ENCODE measurements around the gene TMEM238. TPM values are rescaled to one million over a fixed set of nuclear protein-coding genes. Genes with fewer than 3 reads are reported as not detected.
"Not testable (repeated sequence)": the region's sequence is repeated elsewhere in the genome, so short reads cannot be mapped to it uniquely, and the experiment has no call there.

The TMEM238 gene
- total RNA-seq, 1 experiment from 2014 or later: 6.7 TPM

GRCh38 chr19:55348317-55349034 is 35.6 kb downstream of the TMEM238 start:
- DNase-seq (ENCODE audit: low read depth): no peak
- in situ Hi-C loops (cut with HindIII; ENCODE audit: low pct_unique_long_range_greater_than_20kb, low sequenced_read_pairs): loop anchor here (10.0 kb wide), 1 partner anchor 54 kb away; no protein-coding TSS in a partner anchor

- in situ Hi-C loops (cut with HindIII; ENCODE audit: low pct_unique_long_range_greater_than_20kb, low sequenced_read_pairs): loop anchor here (10.0 kb wide), 1 partner anchor 53 kb away; no protein-coding TSS in a partner anchor
- DNase-seq (ENCODE audit: low read depth): no peak
These were observed 36.6 kb downstream of the TMEM238 start for GRCh38 chr19:55347442-55348009.

- no peak for DNase-seq (ENCODE audit: low read depth)
- in situ Hi-C loops (cut with HindIII; ENCODE audit: low pct_unique_long_range_greater_than_20kb, low sequenced_read_pairs): loop anchor here (10.0 kb wide), 1 partner anchor 52 kb away; no protein-coding TSS in a partner anchor
These were observed 37.2 kb downstream of the TMEM238 start for GRCh38 chr19:55346725-55347441.

- in situ Hi-C loops (cut with HindIII; ENCODE audit: low pct_unique_long_range_greater_than_20kb, low sequenced_read_pairs): loop anchor here (10.0 kb wide), 1 partner anchor 51 kb away; no protein-coding TSS in a partner anchor
These were observed 38.0 kb downstream of the TMEM238 start for GRCh38 chr19:55345818-55346724.

GRCh38 chr19:55345101-55345817 is 38.8 kb downstream of the TMEM238 start:
- in situ Hi-C loops (cut with HindIII; ENCODE audit: low pct_unique_long_range_greater_than_20kb, low sequenced_read_pairs): loop anchor here (10.0 kb wide), 1 partner anchor 50 kb away; no protein-coding TSS in a partner anchor
- no peak for DNase-seq (ENCODE audit: low read depth)

More at GRCh38 chr19:55345818-55346724, 38.0 kb downstream of the TMEM238 start:
- peak; percentile 71 for DNase-seq (ENCODE audit: low read depth)

GRCh38 chr19:55344444-55344843 is 39.6 kb downstream of the TMEM238 start:
- in situ Hi-C loops (cut with HindIII; ENCODE audit: low pct_unique_long_range_greater_than_20kb, low sequenced_read_pairs): loop anchor here (10.0 kb wide), 1 partner anchor 50 kb away; no protein-coding TSS in a partner anchor

GRCh38 chr19:55341595-55342531 is 42.2 kb downstream of the TMEM238 start:
- DNase-seq (ENCODE audit: low read depth): no peak

More at GRCh38 chr19:55344444-55344843, 39.6 kb downstream of the TMEM238 start:
- DNase-seq (ENCODE audit: low read depth): no peak

GRCh38 chr19:55341171-55341588 is 42.9 kb downstream of the TMEM238 start:
- peak; percentile 26 for DNase-seq (ENCODE audit: low read depth)
- in situ Hi-C loops (cut with HindIII; ENCODE audit: low pct_unique_long_range_greater_than_20kb, low sequenced_read_pairs): loop anchor here (10.0 kb wide), 1 partner anchor 46 kb away; no protein-coding TSS in a partner anchor

More at GRCh38 chr19:55341595-55342531, 42.2 kb downstream of the TMEM238 start:
- in situ Hi-C loops (cut with HindIII; ENCODE audit: low pct_unique_long_range_greater_than_20kb, low sequenced_read_pairs): loop anchor here (10.0 kb wide), 1 partner anchor 47 kb away; no protein-coding TSS in a partner anchor

- in situ Hi-C loops (cut with HindIII; ENCODE audit: low pct_unique_long_range_greater_than_20kb, low sequenced_read_pairs): loop anchor here (10.0 kb wide), 1 partner anchor 46 kb away; no protein-coding TSS in a partner anchor
- no peak for DNase-seq (ENCODE audit: low read depth)
These were observed 43.3 kb downstream of the TMEM238 start for GRCh38 chr19:55340784-55341147.

- in situ Hi-C loops (cut with HindIII; ENCODE audit: low pct_unique_long_range_greater_than_20kb, low sequenced_read_pairs): loop anchor here (10.0 kb wide), 1 partner anchor 45 kb away; no protein-coding TSS in a partner anchor
- DNase-seq (ENCODE audit: low read depth): no peak
These were observed 44.0 kb downstream of the TMEM238 start for GRCh38 chr19:55339889-55340783.

GRCh38 chr19:55339105-55339888 is 44.8 kb downstream of the TMEM238 start, which contains the start of gene KMT5C:
Gene KMT5C (plus strand): TSS chr19:55339876. CDS start chr19:55341937, 2,061 bp downstream.
- in situ Hi-C loops (cut with HindIII; ENCODE audit: low pct_unique_long_range_greater_than_20kb, low sequenced_read_pairs): no loop called here

GRCh38 chr19:55336101-55336500 is 48.0 kb downstream of the TMEM238 start:
- no peak for DNase-seq (ENCODE audit: low read depth)
- in situ Hi-C loops (cut with HindIII; ENCODE audit: low pct_unique_long_range_greater_than_20kb, low sequenced_read_pairs): no loop called here

More at GRCh38 chr19:55339105-55339888, 44.8 kb downstream of the TMEM238 start, which contains the start of gene KMT5C:
- peak; percentile 100 for DNase-seq (ENCODE audit: low read depth)

- DNase-seq (ENCODE audit: low read depth): peak; percentile 84
- in situ Hi-C loops (cut with HindIII; ENCODE audit: low pct_unique_long_range_greater_than_20kb, low sequenced_read_pairs): no loop called here
These were observed 50.2 kb downstream of the TMEM238 start for GRCh38 chr19:55333870-55334269.

- peak; percentile 50 for DNase-seq (ENCODE audit: low read depth)
- in situ Hi-C loops (cut with HindIII; ENCODE audit: low pct_unique_long_range_greater_than_20kb, low sequenced_read_pairs): not testable (repeated sequence)
These were observed 54.3 kb downstream of the TMEM238 start for GRCh38 chr19:55329791-55330190.

Data from Caki2 (cell line).